ENCODE data around the gene POTEJ.
"Not testable (repeated sequence)": the region's sequence is repeated elsewhere in the genome, so short reads cannot be mapped to it uniquely, and the experiment has no call there.

GRCh38 chr2:130693474-130693873 is 82.2 kb downstream of the POTEJ start:
- not testable (repeated sequence) for TF ChIP-seq CTCF, POLR2A, EP300 (IDR thresholded peaks at IDR 0.05)
